PFSK-1 (cell line): ENCODE data around the gene TEX22.

Source experiments
- FOXP2 ChIP-seq: optimal IDR thresholded peaks from 2 replicates; pipeline ENCODE3; 2011; ENCODE audit warnings: borderline replicate concordance, control low read depth, inconsistent platforms; ENCODE audit not compliant: insufficient read depth; ENCODE audit errors: extremely low read length, extremely low read depth
- POLR2AphosphoS5 ChIP-seq: IDR thresholded peaks from 2 replicates; pipeline ENCODE4 v1.6.1; 2012; ENCODE audit warnings: low read depth, mild to moderate bottlenecking, control low read depth, low read length, moderate library complexity
- REST ChIP-seq, 2 experiments: IDR thresholded peaks; 2 replicates each; pipeline versions ENCODE4 v1.6.1 to v1.8.0; 2011 to 2012; ENCODE audit warnings: low read depth in 2 of 2, low read length in 2 of 2, control low read depth in 1 of 2, inconsistent platforms in 1 of 2, mild to moderate bottlenecking in 1 of 2, moderate library complexity in 1 of 2; ENCODE audit not compliant: insufficient read depth in 1 of 2
- SIN3A ChIP-seq: IDR thresholded peaks from 2 replicates; pipeline ENCODE4 v1.6.1; 2012; ENCODE audit warnings: mild to moderate bottlenecking, low read length, moderate library complexity, borderline replicate concordance; ENCODE audit not compliant: insufficient read depth
- TAF1 ChIP-seq: IDR thresholded peaks from 2 replicates; pipeline ENCODE4 v1.6.1; 2012; ENCODE audit warnings: low read length, control low read depth, borderline replicate concordance; ENCODE audit not compliant: insufficient read depth

The TEX22 gene

GRCh38 chr14:105461903-105462302, 63.6 kb downstream of the TEX22 start:
- TF ChIP-seq REST (IDR thresholded peaks at IDR 0.05; ENCODE audit: insufficient read depth in 1 of 2, low read depth in 2 of 2, low read length in 2 of 2): no peak
- TF ChIP-seq FOXP2: no peak
- no peak for TF ChIP-seq POLR2AphosphoS5
- TF ChIP-seq TAF1: no peak
- no peak for TF ChIP-seq SIN3A
